HG02798 (cell line): ENCODE measurements around the gene KMT2E.

Source experiments
- ATAC-seq: cut with Tn5 transposase; IDR thresholded peaks from one replicate; pipeline ENCODE4 v1.9.1; 2021; ENCODE audit warnings: mild to moderate bottlenecking; ENCODE audit not compliant: unreplicated experiment, poor library complexity

Gene KMT2E

GRCh38 chr7:105156731-105157130 is 142.7 kb downstream of the KMT2E start:
- no peak for ATAC-seq

GRCh38 chr7:105157278-105157677 is 143.3 kb downstream of the KMT2E start:
- ATAC-seq: no peak

GRCh38 chr7:105161366-105161765 is 147.4 kb downstream of the KMT2E start:
- ATAC-seq: no peak
